ENCODE measurements around the gene NOP9.
A peak's percentile ranks its signal among the peaks of the same experiment; 100 is the strongest.

Gene NOP9

DNA sequence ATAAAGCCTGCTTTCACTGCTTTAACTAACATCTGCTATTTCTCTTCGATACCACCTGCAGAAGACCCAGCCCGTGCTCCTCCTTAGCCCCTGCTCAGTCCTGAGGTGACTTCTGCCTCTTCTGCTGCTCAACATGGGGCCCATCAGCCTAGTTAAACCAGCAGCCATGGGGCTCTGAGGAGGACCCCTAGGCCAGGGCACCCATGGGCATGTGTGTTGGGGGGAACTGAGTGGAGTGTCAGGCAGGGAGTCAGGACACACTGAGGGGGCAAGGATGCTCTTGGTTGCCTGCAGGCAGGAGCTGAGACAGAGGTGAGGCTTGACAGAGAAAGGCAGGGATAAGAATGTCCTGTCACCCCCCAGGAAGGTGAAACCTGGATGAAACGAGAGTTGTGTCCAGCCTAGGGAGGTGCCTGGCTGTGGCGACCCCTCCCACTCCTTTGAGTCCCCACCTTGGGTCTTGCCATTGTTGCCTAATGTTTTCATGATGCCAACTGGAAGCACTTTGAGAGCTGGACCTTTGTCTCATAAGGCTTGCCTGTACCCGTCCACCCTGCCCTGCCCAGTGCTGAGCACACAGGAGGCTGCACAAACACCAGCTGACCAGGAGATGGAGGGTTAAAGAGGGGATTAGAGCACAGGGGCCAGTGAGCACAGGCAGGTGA, 15.7 kb upstream of the NOP9 start:
- no peak for DNase-seq

- DNase-seq = no peak
Observed at GRCh38 chr14:24284501-24285035, 15.1 kb upstream of the NOP9 start.

DNA sequence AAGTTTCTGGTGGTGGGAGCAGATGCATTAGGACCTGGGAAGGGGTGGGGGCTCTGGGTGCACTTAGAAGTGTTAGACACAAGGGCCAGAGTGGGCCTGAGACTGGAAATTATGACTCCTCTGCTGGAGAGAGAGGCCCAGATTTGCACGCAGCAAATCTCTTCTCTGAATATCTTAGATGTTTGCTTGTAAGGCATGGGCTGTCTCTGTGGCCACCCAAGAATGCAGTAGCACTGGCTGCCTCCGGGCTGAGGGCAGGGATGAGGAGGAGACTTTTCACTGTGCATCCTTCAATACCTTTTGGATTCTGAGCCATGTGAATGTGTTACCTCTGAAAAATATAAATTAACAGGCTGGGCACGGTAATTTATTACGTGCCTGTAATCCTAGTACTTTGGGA, 14.3 kb upstream of the NOP9 start:
- DNase-seq = no peak

DNA sequence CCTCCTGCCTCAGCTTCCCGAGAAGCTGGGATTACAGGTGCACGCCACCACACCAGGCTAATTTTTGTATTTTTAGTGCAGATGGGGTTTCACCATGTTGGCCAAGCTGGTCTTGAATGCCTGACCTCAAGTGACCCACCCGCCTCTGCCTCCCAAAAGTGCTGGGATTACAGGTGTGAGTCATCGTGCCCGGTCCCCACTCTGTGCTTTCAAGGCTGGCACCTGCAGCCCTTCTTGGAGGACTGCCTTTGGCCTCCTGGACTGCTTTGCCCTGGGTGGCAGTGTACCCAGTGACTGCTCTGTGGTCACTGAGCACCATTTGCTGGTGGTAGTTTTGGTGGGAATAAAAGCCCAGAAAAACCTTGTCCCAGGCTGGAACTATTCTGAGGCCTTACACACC, 12.7 kb upstream of the NOP9 start:
- no peak for DNase-seq

DNA sequence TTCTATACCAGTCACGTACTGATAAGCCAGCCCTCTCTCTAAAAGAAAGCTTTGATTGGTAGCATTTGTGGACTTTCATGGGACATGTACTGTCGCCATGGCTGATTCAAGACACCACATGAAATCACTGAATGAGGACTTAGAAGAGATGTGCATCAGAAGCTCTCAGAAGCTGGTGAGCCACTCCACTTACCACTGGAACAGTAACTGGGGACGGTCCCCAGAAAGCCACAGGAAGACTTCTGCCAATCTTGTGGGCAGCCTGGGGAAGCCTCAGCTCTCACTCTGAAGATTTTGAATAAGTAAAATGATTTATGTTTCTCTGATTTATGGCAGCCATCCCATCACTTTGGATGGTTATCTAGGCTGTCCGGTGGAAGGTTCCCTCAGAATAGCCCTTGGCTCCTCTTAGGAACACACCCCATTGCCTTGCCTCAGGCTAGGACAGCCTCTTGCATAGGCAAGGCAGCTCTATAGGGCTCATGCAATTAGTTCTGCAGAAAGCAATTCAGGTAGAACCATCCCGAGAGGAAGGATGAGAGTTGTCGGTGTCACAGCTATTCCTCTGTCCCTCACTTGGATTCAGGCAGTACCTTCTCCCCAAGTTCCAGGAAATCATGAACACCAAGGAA, 9.9 kb upstream of the NOP9 start:
- peak; percentile 54 to 59 for DNase-seq

GRCh38 chr14:24290746-24291145, 8.9 kb upstream of the NOP9 start:
- no peak for DNase-seq

DNA sequence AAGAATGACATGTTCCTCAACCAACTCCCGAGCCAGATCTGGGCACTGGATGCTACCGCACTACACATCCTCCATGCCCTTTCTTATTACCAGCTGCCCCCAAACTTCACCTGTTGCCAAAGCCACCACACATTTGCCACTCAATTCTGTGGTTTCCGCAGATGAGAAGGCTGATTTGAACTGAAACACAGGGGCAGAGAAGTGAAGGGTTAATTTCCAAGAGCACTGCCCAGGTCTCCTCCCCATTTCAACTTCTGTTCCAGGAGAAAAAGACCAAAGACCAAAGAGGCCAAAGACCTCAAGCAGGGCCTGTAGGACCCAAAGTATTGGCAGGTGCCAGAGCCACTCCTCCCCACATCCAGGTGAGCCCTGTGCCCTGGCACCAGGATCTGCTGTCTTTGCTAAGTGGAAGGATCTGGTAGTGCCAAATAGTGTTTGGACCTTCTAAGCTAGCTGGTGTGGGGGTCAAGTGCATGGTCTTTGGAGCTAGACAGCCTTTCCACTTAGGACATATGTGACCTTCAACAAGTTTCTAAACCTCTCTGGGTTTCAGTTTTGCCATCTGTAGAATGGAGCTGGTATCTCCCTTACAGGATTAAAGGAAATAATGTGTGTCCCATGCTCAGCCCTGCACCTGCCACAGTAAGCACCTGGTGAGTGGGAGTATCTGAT, 8.1 kb upstream of the NOP9 start:
- no peak for DNase-seq

GRCh38 chr14:24292118-24292807, 7.4 kb upstream of the NOP9 start:
- DNase-seq = no peak

DNA sequence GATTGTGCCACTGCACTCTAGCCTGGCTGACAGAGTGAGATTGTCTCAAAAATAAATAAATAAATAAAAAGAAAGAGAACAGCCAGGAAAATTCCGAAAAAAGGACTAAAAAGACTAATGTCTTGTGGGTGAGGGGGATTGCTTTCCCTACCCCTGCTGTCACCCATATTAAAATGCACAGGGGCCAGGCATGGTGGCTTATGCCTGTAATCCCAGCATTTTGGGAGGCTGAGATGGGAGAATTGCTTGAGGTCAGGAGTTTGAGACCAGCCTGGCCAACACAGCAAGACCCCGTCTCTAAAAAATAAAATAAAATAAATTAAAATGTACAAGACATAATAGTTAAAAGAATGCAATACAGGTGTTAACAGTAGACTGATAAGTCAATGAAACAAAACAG, 6.1 kb upstream of the NOP9 start:
- DNase-seq = no peak

DNA sequence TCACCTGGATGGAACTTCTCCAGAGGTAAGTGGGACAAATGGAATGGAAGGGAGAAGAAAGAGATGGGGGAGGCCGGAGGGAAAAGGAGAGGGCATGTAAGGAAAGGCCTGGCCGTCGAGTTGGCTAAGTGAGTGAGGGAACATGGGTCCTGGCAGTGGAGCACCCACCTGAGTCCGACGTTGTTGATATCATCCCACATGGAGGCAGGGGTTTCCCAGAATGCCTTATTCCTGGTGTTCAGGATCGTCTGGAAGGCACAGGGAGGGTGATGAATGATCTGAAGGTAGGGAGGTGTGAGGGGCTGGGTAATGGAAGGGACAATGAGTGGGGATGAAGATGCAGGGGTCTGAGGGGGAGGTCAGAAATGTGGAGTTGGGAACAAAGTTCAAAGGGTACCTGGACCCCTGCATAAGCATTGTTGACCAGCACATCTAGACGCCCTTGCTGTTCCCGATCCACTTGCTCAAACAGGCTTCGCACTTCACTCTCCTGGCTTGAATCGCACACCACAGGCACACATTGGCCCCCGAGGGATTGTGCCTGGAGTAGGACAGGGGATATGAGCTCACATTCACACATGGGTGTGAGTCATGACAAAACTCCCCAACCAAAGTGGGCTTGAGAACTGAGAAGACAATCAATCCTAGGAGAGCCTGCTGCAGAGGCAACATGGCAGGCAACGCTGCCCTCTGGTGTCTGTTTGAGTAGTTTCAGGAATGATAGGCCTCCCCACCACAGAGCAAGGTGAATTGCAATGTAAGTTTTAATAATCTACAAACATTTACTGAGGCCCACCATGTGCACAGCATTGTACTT, 3.1 kb upstream of the NOP9 start:
- peak; percentile 61 to 62 for DNase-seq

DNA sequence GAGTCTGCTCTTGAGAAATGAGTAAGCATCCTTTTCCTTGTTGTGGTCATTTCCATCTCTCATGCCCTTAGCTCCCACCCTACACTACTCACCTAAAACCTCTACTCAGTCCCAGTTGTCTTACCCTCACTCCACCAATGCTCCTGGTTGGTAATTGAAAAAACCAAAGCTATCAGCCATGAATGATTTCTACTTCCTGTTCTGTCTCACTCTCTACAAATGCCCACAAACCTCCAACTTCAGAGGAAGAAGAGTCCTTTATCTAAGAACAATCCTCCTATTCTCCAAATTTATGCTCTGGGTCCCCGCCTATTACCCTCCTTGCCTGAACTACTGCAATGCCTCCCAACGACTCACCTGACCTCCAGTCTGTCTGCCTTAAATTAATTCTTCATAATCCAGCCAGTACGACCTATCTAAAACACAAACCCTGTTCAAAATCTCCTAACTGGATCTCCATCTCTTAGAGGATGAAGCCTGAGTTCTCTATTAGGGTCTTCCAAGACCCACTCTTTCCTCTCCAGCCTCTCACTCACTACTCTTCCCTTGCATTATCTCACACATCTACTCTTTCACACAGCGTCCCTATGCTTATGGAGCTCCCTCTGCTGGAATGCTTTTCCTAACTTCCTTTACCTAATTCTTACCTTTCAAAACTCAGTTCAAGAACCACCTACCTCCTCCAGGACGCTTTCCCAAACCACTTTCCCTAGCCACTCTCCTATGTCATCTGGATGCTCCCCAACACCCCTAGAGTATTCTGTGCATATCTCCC, 2.3 kb upstream of the NOP9 start:
- no peak for DNase-seq

GRCh38 chr14:24298892-24299254, 777 bp upstream of the NOP9 start:
- no peak for DNase-seq

GRCh38 chr14:24300326-24300980, 803 bp downstream of the NOP9 start:
- DNase-seq = no peak

DNA sequence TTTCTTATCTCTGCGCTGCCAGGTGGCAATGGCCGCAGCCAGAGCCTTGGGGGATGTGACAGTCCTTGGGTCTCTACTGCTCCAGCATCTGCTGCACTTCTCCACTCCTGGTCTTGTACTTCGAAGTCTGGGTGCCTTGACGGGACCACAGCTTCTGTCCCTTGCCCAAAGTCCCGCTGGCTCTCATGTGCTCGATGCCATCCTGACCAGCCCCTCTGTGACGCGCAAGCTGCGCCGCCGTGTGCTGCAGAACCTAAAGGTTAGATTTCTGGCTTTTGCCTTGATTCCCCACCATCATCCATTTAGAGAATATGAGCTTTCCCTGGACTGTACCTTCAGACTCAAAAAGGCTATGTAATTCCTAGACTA, 4.4 kb downstream of the NOP9 start:
- DNase-seq = no peak

DNA sequence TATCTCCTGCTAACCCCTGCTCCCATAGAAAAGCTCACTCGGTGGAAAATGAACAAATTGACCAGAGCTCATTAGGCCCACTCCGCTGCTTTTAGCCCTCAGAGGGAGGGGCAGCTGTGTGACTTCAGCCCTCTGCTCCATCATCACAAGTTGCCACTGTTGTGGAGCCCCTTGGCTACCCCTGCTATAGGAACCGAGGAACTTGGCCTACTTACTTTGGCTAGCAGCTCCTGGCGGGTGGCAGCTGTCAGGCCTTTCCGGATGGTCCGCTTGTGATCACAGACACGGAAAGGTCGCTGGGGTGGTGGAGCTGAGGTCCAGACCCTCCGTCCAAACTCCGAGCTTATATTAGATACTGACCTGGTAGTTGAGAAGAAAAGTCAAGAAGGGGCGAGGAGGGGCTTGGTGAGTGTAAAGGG, 7.5 kb downstream of the NOP9 start:
- DNase-seq = no peak

DNA sequence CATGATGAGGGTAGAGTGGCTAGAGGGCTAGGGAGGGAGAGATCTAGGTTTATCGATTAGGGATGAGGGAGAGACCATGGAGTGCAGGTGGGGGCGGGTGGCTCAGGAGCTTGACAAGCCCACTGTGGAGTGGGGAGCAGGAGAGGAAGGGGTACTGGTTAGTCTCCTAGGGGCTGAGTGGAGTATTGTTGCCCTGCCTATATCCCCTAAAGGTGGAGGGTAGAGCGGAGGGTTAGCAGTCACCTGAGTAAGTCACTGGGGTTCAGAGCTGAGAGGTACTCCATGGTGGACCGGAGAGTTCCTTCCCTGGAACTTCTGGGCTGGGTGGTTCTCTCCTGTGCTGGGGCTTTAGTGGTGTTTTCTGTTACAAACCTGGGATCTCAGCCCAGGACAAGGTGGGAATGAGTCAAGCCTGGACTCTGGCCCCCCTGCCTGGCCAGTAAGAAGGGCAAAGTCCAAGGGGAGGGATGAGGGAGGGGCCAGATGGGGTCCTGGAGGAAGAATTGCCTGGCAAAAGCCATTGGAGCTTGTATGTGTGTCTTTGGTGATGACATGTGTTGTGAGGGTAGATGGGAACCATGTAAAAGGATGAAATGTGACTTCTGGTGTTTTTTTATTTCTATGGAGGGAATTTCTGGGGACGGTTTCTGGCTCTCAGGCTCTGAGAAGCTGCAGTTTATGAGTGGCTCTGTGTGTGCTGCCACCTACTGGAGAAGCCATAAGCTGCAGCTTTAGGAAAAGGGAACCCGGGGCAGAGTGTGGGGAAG, 8.1 kb downstream of the NOP9 start, which contains the start of gene CIDEB:
Gene CIDEB (minus strand): TSS at position 403 of the 767 bp plus-strand sequence. CDS start 119 bp downstream, at position 284.
- DNase-seq = peak; percentile 61 to 63

DNA sequence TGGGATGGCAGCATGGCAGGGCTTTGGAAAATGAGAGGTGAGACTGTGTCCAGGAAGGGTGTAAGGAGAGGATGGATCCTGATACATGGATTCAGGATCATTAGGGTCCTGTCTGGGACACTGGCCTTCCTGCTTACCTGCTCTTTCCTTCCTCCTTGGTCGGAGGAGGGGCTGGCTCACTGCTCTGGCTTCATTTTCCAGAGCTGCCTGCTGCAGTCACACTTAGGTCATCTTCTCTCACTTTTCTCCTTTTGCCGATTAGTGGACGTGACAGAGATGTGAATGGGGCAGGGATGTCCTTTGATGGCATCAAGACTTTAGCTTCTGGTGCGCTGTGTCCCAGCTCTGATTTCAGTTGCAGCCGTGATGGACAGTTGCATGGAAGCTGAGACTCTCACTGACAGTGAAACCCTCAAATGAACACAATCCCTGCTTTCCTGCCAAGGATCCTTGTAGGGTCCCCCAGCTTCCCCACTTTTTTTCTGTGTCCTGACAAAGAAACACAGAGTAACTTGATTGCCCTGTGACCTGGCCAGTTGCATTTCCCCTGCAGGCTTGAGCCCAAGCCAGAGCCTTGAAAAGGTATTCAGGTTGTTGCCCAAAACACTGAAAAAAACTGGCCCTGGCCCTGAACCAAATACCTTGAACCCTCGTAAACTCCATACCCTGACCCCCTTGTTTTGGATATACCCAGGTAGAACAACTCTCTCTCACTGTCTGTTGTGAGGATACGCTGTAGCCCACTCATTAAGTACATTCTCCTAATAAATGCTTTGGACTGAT, 8.9 kb downstream of the NOP9 start:
- no peak for DNase-seq

DNA sequence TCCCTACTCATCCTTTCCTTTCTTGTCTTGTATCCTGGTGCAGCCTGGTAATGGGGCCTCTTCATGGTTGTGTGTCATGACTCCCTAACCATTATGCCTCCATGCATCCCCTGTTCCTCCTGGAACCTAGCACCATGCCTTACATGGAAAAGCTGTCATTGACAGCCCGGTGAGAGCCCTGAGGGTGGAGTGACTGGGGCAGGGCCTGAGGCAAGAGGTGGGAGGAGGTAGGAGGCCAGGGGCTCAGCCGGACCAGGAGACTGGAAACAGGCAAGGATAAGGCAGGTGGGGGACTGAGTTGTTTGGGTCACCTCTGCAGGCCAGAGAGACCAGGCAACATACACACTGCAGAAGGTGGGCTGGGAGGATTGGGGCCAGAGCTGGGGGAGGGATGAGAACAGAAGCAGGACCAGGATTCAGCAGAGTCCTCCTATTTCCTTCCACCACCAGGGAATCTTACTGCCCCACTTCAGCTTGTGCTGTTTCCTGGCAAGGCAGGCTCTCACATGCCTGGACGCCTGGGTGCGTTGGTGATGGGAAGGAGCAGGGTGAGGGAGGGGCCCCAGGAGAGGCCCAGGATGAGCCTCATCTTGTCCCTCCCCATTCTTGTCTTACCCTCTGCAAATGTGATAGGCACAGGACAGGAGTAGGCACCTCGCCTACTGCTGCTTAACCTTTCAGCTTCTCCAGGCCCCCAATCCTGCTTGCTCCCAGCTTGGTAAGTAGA, 10.1 kb downstream of the NOP9 start, which contains the start of gene LTB4R2:
Gene LTB4R2 (plus strand): TSS at position 603 of the 727 bp plus-strand sequence. CDS start 525 bp downstream, outside the sequence.
- DNase-seq = no peak

- DNase-seq = no peak
Observed at GRCh38 chr14:24310265-24310645, 10.6 kb downstream of the NOP9 start.

Data from stimulated activated CD4-positive, alpha-beta T cell treated with anti-CD3 and anti-CD28 coated beads, Interleukin-2, amount 100 ng/mL, for 48 hours (primary cell).